HepG2 (cell line): Measurements from ENCODE around the gene ATP2C2. TPM values are rescaled to one million over a fixed set of nuclear protein-coding genes. Genes with fewer than 3 reads are reported as not detected.

Experiments
- ATF7 ChIP-seq, 2 experiments: fragments of 450-650 bp in 1 of 2; sonication (generic) in 1 of 2; formaldehyde crosslinking in 1 of 2; IDR thresholded peaks; 2 replicates each; pipeline versions ENCODE4 v1.4.0 to v1.6.1; 2016 to 2020; ENCODE audit warnings: antibody characterized with exemption in 1 of 2, mild to moderate bottlenecking in 1 of 2, missing genetic modification reagents in 1 of 2
- ATRX ChIP-seq: sonication (generic); formaldehyde crosslinking; IDR thresholded peaks from 2 replicates; pipeline ENCODE4 v1.4.0; 2020; ENCODE audit warnings: missing genetic modification reagents, borderline replicate concordance
- CBX2 ChIP-seq, 2 experiments: fragments of 200-600 bp in 1 of 2; sonication (generic); formaldehyde crosslinking in 1 of 2; IDR thresholded peaks; 2 replicates each; pipeline versions ENCODE4 v1.7.0 to v1.8.1; 2018 to 2022; ENCODE audit warnings: low read depth in 2 of 2, low read length in 1 of 2, mild to moderate bottlenecking in 1 of 2, missing genetic modification reagents in 1 of 2
- FOXK1 ChIP-seq: sonication (generic); formaldehyde crosslinking; IDR thresholded peaks from 2 replicates; pipeline ENCODE4 v1.4.0; 2020; ENCODE audit warnings: low read depth, missing genetic modification reagents, borderline replicate concordance
- HCFC1 ChIP-seq: fragments of 150-350 bp; IDR thresholded peaks from 2 replicates; pipeline ENCODE4 v1.6.1; 2014; ENCODE audit warnings: low read depth, low read length
- HDAC2 ChIP-seq: sonication (generic); formaldehyde crosslinking; IDR thresholded peaks from 2 replicates; pipeline ENCODE4 v1.4.0; 2020; ENCODE audit warnings: missing genetic modification reagents
- NR1H2 ChIP-seq: sonication (generic); formaldehyde crosslinking; IDR thresholded peaks from 2 replicates; pipeline ENCODE4 v1.8.1; 2022; ENCODE audit warnings: low read depth, missing genetic modification reagents, borderline replicate concordance
- SMYD3 ChIP-seq: sonication (generic); formaldehyde crosslinking; IDR thresholded peaks from 2 replicates; pipeline ENCODE4 v1.8.1; 2023; ENCODE audit warnings: mild to moderate bottlenecking, missing genetic modification reagents
- TCF12 ChIP-seq, 2 experiments: fragments of 450-650 bp in 1 of 2; sonication (generic) in 1 of 2; formaldehyde crosslinking in 1 of 2; IDR thresholded peaks; 2 replicates each; pipeline versions ENCODE4 v1.6.1 to v1.8.0; 2017 to 2022; ENCODE audit warnings: antibody characterized with exemption in 1 of 2, mild to moderate bottlenecking in 1 of 2, missing genetic modification reagents in 1 of 2, moderate library complexity in 1 of 2
- YEATS2 ChIP-seq: sonication (generic); formaldehyde crosslinking; IDR thresholded peaks from 2 replicates; pipeline ENCODE4 v1.4.0; 2020; ENCODE audit warnings: missing genetic modification reagents, borderline replicate concordance
- ZFP1 ChIP-seq: IDR thresholded peaks from 2 replicates; pipeline ENCODE4 v1.6.1; 2016
- ZFX ChIP-seq: sonication (generic); formaldehyde crosslinking; IDR thresholded peaks from 2 replicates; pipeline ENCODE4 v1.4.0; 2020; ENCODE audit warnings: mild to moderate bottlenecking, low read depth, missing genetic modification reagents, moderate library complexity
- ZNF143 ChIP-seq: sonication (generic); formaldehyde crosslinking; IDR thresholded peaks from 2 replicates; pipeline ENCODE4 v1.4.0; 2020; ENCODE audit warnings: missing genetic modification reagents
- ZNF260 ChIP-seq: sonication (generic); formaldehyde crosslinking; IDR thresholded peaks from 2 replicates; pipeline ENCODE4 v1.4.0; 2020; ENCODE audit warnings: missing genetic modification reagents, low read depth, mild to moderate bottlenecking, borderline replicate concordance
- ZNF605 ChIP-seq: sonication (generic); formaldehyde crosslinking; IDR thresholded peaks from 2 replicates; pipeline ENCODE4 v1.8.0; 2022; ENCODE audit warnings: mild to moderate bottlenecking, missing genetic modification reagents
- ZNF619 ChIP-seq: sonication (generic); formaldehyde crosslinking; IDR thresholded peaks from 2 replicates; pipeline ENCODE4 v1.4.0; 2020; ENCODE audit warnings: mild to moderate bottlenecking, missing genetic modification reagents
- ZNF790 ChIP-seq: sonication (generic); formaldehyde crosslinking; IDR thresholded peaks from 2 replicates; pipeline ENCODE4 v1.8.0; 2022; ENCODE audit warnings: missing genetic modification reagents, mild to moderate bottlenecking, borderline replicate concordance
- polyA plus RNA-seq, 8 experiments: library from polyadenylated mRNA; depleted of rRNA in 3 of 8; stranded (reverse) in 7 of 8; unstranded in 1 of 8; fragments of >200 nt; fragmentation: Illumina TruSeq in 4 of 8; extraction: Trizol in 4 of 8; gene quantifications; 2 replicates each; pipeline versions ENCODE4 v1.2.1 to v1.2.3, GENCODE V29; 2011 to 2016; ENCODE audit warnings: low read depth in 4 of 8, missing spikeins in 1 of 8, mixed read lengths in 1 of 8; ENCODE audit not compliant: insufficient read depth in 1 of 8
- total RNA-seq, 5 experiments: library from RNA; depleted of rRNA; stranded (reverse); fragments of >200 nt; fragmentation: Illumina TruSeq; extraction: Trizol; gene quantifications; 2 replicates each; pipeline ENCODE4 v1.2.3, GENCODE V29; 2016; ENCODE audit warnings: low read depth in 1 of 5
- TF ChIP-seq, protein P1 (sequence below): sonication (generic); formaldehyde crosslinking; IDR thresholded peaks from 2 replicates; pipeline ENCODE4 v1.4.0; 2020; ENCODE audit warnings: low read depth, missing genetic modification reagents
- TF ChIP-seq, protein P2 (sequence below): IDR thresholded peaks from 2 replicates; pipeline ENCODE4 v1.6.1; 2012; ENCODE audit warnings: low read length, improper control_type of control experiment
- TF ChIP-seq, protein P3 (sequence below): IDR thresholded peaks from 2 replicates; pipeline ENCODE4 v1.6.1; 2012; ENCODE audit warnings: inconsistent platforms
- TF ChIP-seq, protein P4 (sequence below): sonication (generic); formaldehyde crosslinking; IDR thresholded peaks from 2 replicates; pipeline ENCODE4 v1.5.1; 2020; ENCODE audit warnings: mild to moderate bottlenecking, missing genetic modification reagents, borderline replicate concordance

ATP2C2 gene
- total and polyA plus RNA-seq, 2 of the 13 experiments (the other 11 are each of a cell fraction or from before 2014, with no cell fraction given), result 0.07 TPM; not detected in 1

DNA sequence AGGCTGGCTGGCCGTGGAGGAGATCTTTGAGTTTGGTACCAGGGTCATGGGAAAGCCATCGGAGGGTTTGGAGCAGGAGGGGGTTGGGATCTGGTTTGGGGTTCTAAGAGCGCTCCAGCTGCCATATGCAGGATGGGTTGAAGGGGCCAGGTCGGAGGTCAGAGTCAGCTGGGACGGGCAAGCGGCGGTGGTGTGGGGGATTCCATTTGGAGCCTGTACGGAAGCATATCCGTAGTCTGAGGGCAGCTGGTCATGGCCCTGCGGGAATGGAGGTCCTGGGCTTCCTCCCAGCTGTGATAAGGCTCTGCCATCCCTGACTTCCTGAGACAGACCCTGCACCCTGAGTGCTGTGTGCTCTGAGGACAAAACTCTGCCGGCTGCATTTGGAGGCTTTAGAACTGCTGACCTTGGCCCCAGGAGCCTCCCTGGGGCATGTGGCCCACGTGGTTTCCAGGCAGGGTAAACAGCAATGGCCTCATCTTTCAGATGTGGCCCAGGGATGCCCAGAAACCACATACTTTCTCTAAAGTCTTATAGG, 46.5 kb downstream of the ATP2C2 start (continued):
- TF ChIP-seq, protein P1, sequence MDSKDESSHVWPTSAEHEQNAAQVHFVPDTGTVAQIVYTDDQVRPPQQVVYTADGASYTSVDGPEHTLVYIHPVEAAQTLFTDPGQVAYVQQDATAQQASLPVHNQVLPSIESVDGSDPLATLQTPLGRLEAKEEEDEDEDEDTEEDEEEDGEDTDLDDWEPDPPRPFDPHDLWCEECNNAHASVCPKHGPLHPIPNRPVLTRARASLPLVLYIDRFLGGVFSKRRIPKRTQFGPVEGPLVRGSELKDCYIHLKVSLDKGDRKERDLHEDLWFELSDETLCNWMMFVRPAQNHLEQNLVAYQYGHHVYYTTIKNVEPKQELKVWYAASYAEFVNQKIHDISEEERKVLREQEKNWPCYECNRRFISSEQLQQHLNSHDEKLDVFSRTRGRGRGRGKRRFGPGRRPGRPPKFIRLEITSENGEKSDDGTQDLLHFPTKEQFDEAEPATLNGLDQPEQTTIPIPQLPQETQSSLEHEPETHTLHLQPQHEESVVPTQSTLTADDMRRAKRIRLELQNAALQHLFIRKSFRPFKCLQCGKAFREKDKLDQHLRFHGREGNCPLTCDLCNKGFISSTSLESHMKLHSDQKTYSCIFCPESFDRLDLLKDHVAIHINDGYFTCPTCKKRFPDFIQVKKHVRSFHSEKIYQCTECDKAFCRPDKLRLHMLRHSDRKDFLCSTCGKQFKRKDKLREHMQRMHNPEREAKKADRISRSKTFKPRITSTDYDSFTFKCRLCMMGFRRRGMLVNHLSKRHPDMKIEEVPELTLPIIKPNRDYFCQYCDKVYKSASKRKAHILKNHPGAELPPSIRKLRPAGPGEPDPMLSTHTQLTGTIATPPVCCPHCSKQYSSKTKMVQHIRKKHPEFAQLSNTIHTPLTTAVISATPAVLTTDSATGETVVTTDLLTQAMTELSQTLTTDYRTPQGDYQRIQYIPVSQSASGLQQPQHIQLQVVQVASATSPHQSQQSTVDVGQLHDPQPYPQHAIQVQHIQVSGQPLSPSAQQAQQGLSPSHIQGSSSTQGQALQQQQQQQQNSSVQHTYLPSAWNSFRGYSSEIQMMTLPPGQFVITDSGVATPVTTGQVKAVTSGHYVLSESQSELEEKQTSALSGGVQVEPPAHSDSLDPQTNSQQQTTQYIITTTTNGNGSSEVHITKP, result no peak
- TF ChIP-seq FOXK1 (CRISPR knock-in tag), result peak; percentile 96
- no peak for TF ChIP-seq HCFC1
- TF ChIP-seq NR1H2, result no peak
- TF ChIP-seq ZNF260 (CRISPR knock-in tag), result no peak
- TF ChIP-seq CBX2 (IDR thresholded peaks at IDR 0.05; ENCODE audit: low read depth, low read length), result no peak
- peak; percentile 92; the same call in 1 of the 2 replicates for TF ChIP-seq CBX2 (CRISPR knock-in tag; IDR thresholded peaks at IDR 0.05; ENCODE audit: low read depth)
- TF ChIP-seq ZNF619, result no peak
- peak; percentile 74 for TF ChIP-seq ZNF605
- TF ChIP-seq, protein P2, sequence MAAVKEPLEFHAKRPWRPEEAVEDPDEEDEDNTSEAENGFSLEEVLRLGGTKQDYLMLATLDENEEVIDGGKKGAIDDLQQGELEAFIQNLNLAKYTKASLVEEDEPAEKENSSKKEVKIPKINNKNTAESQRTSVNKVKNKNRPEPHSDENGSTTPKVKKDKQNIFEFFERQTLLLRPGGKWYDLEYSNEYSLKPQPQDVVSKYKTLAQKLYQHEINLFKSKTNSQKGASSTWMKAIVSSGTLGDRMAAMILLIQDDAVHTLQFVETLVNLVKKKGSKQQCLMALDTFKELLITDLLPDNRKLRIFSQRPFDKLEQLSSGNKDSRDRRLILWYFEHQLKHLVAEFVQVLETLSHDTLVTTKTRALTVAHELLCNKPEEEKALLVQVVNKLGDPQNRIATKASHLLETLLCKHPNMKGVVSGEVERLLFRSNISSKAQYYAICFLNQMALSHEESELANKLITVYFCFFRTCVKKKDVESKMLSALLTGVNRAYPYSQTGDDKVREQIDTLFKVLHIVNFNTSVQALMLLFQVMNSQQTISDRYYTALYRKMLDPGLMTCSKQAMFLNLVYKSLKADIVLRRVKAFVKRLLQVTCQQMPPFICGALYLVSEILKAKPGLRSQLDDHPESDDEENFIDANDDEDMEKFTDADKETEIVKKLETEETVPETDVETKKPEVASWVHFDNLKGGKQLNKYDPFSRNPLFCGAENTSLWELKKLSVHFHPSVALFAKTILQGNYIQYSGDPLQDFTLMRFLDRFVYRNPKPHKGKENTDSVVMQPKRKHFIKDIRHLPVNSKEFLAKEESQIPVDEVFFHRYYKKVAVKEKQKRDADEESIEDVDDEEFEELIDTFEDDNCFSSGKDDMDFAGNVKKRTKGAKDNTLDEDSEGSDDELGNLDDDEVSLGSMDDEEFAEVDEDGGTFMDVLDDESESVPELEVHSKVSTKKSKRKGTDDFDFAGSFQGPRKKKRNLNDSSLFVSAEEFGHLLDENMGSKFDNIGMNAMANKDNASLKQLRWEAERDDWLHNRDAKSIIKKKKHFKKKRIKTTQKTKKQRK, result no peak
- peak; percentile 82 for TF ChIP-seq ZFP1 (CRISPR knock-in tag)
- TF ChIP-seq, protein P3, sequence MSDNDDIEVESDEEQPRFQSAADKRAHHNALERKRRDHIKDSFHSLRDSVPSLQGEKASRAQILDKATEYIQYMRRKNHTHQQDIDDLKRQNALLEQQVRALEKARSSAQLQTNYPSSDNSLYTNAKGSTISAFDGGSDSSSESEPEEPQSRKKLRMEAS, result peak; percentile 95
- no peak for TF ChIP-seq ZFX (CRISPR knock-in tag)
- TF ChIP-seq ATF7 (IDR thresholded peaks at IDR 0.05), result no peak
- TF ChIP-seq ATF7 (CRISPR knock-in tag; IDR thresholded peaks at IDR 0.05), result no peak; the same call in 1 of the 2 replicates
- TF ChIP-seq YEATS2 (CRISPR knock-in tag), result peak; percentile 45; the same call in 1 of the 2 replicates
- TF ChIP-seq TCF12 (IDR thresholded peaks at IDR 0.05), result no peak
- TF ChIP-seq TCF12 (CRISPR knock-in tag; IDR thresholded peaks at IDR 0.05), result no peak
- peak; percentile 97 for TF ChIP-seq HDAC2 (CRISPR knock-in tag)
- TF ChIP-seq SMYD3 (CRISPR knock-in tag), result no peak
- TF ChIP-seq, protein P4, sequence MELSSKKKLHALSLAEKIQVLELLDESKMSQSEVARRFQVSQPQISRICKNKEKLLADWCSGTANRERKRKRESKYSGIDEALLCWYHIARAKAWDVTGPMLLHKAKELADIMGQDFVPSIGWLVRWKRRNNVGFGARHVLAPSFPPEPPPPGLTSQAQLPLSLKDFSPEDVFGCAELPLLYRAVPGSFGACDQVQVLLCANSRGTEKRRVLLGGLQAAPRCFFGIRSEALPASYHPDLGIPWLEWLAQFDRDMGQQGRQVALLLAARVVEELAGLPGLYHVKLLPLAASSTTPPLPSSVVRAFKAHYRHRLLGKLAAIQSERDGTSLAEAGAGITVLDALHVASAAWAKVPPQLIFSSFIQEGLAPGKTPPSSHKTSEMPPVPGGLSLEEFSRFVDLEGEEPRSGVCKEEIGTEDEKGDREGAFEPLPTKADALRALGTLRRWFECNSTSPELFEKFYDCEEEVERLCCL, result no peak
- TF ChIP-seq ATRX, result no peak
- TF ChIP-seq ZNF790 (CRISPR knock-in tag), result no peak
- TF ChIP-seq ZNF143, result peak; percentile 36; the same call in 1 of the 2 replicates
